SK-N-SH (cell line): ENCODE measurements around the gene DEPDC7.

Experiments used
- CHD2 ChIP-seq: fragments of 150-350 bp; IDR thresholded peaks from 2 replicates; pipeline ENCODE4 v1.6.1; 2018; ENCODE audit warnings: low read length; ENCODE audit not compliant: partially characterized antibody
- EZH2phosphoT487 ChIP-seq: fragments of 200-600 bp; sonication (generic); IDR thresholded peaks from 2 replicates; pipeline ENCODE4 v1.6.1; 2017; ENCODE audit warnings: low read depth, mixed run types, mild to moderate bottlenecking, antibody characterized with exemption, moderate library complexity, borderline replicate concordance
- JUND ChIP-seq: IDR thresholded peaks from 2 replicates; pipeline ENCODE4 v1.4.0; 2012
- POLR2AphosphoS5 ChIP-seq: IDR thresholded peaks from 2 replicates; pipeline ENCODE4 v1.6.1; 2012; ENCODE audit warnings: low read depth, low read length
- SIN3A ChIP-seq: IDR thresholded peaks from 2 replicates; pipeline ENCODE4 v1.6.1; 2012; ENCODE audit warnings: low read depth, mild to moderate bottlenecking, low read length, moderate library complexity, borderline replicate concordance
- TF ChIP-seq, protein P1 (sequence below): fragments of 200-600 bp; sonication (generic); IDR thresholded peaks from 2 replicates; pipeline ENCODE4 v1.6.1; 2017; ENCODE audit warnings: antibody characterized with exemption, mild to moderate bottlenecking, moderate library complexity
- TF ChIP-seq, protein P2 (sequence below): IDR thresholded peaks from 2 replicates; pipeline ENCODE4; 2012
- TF ChIP-seq, protein P3 (sequence below): fragments of 150-350 bp; IDR thresholded peaks from 2 replicates; pipeline ENCODE4 v1.6.1; 2016; ENCODE audit warnings: mild to moderate bottlenecking, low read depth, low read length
- TF ChIP-seq, protein P4 (sequence below): IDR thresholded peaks from 2 replicates; pipeline ENCODE4 v1.4.0; 2012; ENCODE audit warnings: low read depth, borderline replicate concordance

DNA sequence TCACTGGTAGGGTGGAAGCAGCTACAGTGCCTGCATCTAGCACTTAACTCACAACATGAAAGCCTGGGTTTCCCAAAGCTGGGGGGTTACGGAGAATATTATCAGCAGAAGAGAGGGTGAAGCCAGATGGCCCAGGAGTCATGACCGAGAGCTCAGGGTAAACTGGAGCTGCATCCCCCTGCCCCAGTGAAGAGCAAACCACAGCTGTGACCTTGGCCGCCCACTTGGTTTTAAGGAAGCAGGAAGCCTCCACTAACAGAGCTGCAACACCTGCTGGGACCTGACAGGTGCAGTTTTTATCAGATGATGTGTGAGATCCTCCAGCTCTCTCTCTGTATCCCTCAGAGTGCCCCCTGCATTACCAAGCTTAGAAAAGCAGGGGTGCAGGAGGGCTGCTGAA, 44.6 kb downstream of the DEPDC7 start:
- TF ChIP-seq, protein P1, sequence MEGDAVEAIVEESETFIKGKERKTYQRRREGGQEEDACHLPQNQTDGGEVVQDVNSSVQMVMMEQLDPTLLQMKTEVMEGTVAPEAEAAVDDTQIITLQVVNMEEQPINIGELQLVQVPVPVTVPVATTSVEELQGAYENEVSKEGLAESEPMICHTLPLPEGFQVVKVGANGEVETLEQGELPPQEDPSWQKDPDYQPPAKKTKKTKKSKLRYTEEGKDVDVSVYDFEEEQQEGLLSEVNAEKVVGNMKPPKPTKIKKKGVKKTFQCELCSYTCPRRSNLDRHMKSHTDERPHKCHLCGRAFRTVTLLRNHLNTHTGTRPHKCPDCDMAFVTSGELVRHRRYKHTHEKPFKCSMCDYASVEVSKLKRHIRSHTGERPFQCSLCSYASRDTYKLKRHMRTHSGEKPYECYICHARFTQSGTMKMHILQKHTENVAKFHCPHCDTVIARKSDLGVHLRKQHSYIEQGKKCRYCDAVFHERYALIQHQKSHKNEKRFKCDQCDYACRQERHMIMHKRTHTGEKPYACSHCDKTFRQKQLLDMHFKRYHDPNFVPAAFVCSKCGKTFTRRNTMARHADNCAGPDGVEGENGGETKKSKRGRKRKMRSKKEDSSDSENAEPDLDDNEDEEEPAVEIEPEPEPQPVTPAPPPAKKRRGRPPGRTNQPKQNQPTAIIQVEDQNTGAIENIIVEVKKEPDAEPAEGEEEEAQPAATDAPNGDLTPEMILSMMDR: no peak
- TF ChIP-seq, protein P2, sequence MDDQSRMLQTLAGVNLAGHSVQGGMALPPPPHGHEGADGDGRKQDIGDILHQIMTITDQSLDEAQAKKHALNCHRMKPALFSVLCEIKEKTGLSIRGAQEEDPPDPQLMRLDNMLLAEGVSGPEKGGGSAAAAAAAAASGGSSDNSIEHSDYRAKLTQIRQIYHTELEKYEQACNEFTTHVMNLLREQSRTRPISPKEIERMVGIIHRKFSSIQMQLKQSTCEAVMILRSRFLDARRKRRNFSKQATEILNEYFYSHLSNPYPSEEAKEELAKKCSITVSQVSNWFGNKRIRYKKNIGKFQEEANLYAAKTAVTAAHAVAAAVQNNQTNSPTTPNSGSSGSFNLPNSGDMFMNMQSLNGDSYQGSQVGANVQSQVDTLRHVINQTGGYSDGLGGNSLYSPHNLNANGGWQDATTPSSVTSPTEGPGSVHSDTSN: no peak
- no peak for TF ChIP-seq POLR2AphosphoS5
- TF ChIP-seq EZH2phosphoT487: no peak
- TF ChIP-seq, protein P3, sequence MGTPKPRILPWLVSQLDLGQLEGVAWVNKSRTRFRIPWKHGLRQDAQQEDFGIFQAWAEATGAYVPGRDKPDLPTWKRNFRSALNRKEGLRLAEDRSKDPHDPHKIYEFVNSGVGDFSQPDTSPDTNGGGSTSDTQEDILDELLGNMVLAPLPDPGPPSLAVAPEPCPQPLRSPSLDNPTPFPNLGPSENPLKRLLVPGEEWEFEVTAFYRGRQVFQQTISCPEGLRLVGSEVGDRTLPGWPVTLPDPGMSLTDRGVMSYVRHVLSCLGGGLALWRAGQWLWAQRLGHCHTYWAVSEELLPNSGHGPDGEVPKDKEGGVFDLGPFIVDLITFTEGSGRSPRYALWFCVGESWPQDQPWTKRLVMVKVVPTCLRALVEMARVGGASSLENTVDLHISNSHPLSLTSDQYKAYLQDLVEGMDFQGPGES: no peak
- TF ChIP-seq JUND: no peak
- TF ChIP-seq, protein P4, sequence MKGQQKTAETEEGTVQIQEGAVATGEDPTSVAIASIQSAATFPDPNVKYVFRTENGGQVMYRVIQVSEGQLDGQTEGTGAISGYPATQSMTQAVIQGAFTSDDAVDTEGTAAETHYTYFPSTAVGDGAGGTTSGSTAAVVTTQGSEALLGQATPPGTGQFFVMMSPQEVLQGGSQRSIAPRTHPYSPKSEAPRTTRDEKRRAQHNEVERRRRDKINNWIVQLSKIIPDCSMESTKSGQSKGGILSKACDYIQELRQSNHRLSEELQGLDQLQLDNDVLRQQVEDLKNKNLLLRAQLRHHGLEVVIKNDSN: no peak
- TF ChIP-seq SIN3A: no peak
- TF ChIP-seq CHD2: no peak
